Body of pancreas (tissue), 4 donors: ENCODE results near the gene SDHAF1.
"Not testable (repeated sequence)": the region's sequence is repeated elsewhere in the genome, so short reads cannot be mapped to it uniquely, and the experiment has no call there.

Experiments
- POLR2A ChIP-seq, 3 donors: fragments of 450-650 bp; IDR thresholded peaks; one replicate each; pipeline ENCODE4 v1.6.1; 2016; ENCODE audit warnings: antibody characterized with exemption in 3 of 3, mild to moderate bottlenecking in 2 of 3
- TF ChIP-seq, protein P1 (sequence below), 7 experiments: fragments of 450-650 bp in 4 of 7; fragments of 200-600 bp in 3 of 7; sonication (generic) in 3 of 7; IDR thresholded peaks; one replicate each; pipeline ENCODE4 v1.5.1; 2016 to 2019; ENCODE audit warnings: antibody characterized with exemption in 7 of 7

DNA sequence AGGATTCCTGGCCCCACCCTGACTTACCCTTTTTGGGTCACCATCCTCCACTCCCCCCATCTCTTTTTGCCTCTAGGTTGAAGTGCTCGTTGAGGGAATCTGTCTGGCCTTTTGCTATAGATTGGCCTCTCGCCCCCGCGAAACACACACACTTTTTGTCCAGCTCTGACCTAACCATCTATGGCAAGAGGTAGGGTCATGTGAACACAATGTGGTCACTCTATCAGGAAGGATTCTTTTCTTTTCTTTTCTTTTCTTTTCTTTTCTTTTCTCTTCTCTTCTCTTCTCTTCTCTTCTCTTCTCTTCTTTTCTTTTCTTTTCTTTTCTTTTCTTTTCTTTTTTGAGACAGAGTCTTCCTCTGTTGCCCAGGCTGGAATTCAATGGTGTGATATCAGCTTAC, 14.0 kb upstream of the SDHAF1 start:
- not testable (repeated sequence) for TF ChIP-seq POLR2A (IDR thresholded peaks at IDR 0.05)
- TF ChIP-seq, protein P1, sequence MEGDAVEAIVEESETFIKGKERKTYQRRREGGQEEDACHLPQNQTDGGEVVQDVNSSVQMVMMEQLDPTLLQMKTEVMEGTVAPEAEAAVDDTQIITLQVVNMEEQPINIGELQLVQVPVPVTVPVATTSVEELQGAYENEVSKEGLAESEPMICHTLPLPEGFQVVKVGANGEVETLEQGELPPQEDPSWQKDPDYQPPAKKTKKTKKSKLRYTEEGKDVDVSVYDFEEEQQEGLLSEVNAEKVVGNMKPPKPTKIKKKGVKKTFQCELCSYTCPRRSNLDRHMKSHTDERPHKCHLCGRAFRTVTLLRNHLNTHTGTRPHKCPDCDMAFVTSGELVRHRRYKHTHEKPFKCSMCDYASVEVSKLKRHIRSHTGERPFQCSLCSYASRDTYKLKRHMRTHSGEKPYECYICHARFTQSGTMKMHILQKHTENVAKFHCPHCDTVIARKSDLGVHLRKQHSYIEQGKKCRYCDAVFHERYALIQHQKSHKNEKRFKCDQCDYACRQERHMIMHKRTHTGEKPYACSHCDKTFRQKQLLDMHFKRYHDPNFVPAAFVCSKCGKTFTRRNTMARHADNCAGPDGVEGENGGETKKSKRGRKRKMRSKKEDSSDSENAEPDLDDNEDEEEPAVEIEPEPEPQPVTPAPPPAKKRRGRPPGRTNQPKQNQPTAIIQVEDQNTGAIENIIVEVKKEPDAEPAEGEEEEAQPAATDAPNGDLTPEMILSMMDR (IDR thresholded peaks at IDR 0.05): not testable (repeated sequence)
